HepG2 (cell line): Measurements from ENCODE around the gene SLC2A4. TPM values are rescaled to one million over a fixed set of nuclear protein-coding genes. Genes with fewer than 3 reads are reported as not detected.

Experiments used
- ATAD3A ChIP-seq: sonication (generic); formaldehyde crosslinking; IDR thresholded peaks from 2 replicates; pipeline ENCODE4 v1.4.0; 2020; ENCODE audit warnings: missing genetic modification reagents
- CBX2 ChIP-seq, 2 experiments: fragments of 200-600 bp in 1 of 2; sonication (generic); formaldehyde crosslinking in 1 of 2; IDR thresholded peaks; 2 replicates each; pipeline versions ENCODE4 v1.7.0 to v1.8.1; 2018 to 2022; ENCODE audit warnings: low read depth in 2 of 2, low read length in 1 of 2, mild to moderate bottlenecking in 1 of 2, missing genetic modification reagents in 1 of 2
- CREM ChIP-seq, 2 experiments: sonication (generic) in 1 of 2; formaldehyde crosslinking in 1 of 2; IDR thresholded peaks; 2 replicates each; pipeline versions ENCODE4 v1.4.0 to v1.6.1; 2016 to 2020; ENCODE audit warnings: antibody characterized with exemption in 1 of 2, mild to moderate bottlenecking in 1 of 2, missing genetic modification reagents in 1 of 2
- ERF ChIP-seq: IDR thresholded peaks from 2 replicates; pipeline ENCODE4 v1.6.1; 2018; ENCODE audit warnings: missing biosample characterization, missing genetic modification reagents
- ETV5 ChIP-seq: IDR thresholded peaks from 2 replicates; pipeline ENCODE4 v1.6.1; 2018; ENCODE audit warnings: missing biosample characterization, missing genetic modification reagents, inconsistent platforms, borderline replicate concordance
- KDM5B ChIP-seq: sonication (generic); formaldehyde crosslinking; IDR thresholded peaks from 2 replicates; pipeline ENCODE4 v1.4.0; 2020; ENCODE audit warnings: missing genetic modification reagents, mild to moderate bottlenecking, borderline replicate concordance
- SKI ChIP-seq: fragments of 450-650 bp; IDR thresholded peaks from one replicate; pipeline ENCODE4 v1.6.1; 2018; ENCODE audit warnings: mild to moderate bottlenecking; ENCODE audit not compliant: partially characterized antibody
- ZNF644 ChIP-seq: IDR thresholded peaks from 2 replicates; pipeline ENCODE4 v1.6.1; 2016; ENCODE audit warnings: low read depth
- ZNF670 ChIP-seq: sonication (generic); formaldehyde crosslinking; IDR thresholded peaks from 2 replicates; pipeline ENCODE4 v1.8.0; 2022; ENCODE audit warnings: mild to moderate bottlenecking, missing genetic modification reagents, borderline replicate concordance
- ZNF678 ChIP-seq: sonication (generic); formaldehyde crosslinking; IDR thresholded peaks from 2 replicates; pipeline ENCODE4 v1.4.0; 2020; ENCODE audit warnings: mild to moderate bottlenecking, missing genetic modification reagents
- ZNF749 ChIP-seq: sonication (generic); formaldehyde crosslinking; IDR thresholded peaks from 2 replicates; pipeline ENCODE4 v1.8.0; 2022; ENCODE audit warnings: mild to moderate bottlenecking, missing genetic modification reagents, moderate library complexity, borderline replicate concordance
- ZSCAN20 ChIP-seq: sonication (generic); formaldehyde crosslinking; IDR thresholded peaks from 2 replicates; pipeline ENCODE4 v1.4.0; 2020; ENCODE audit warnings: missing genetic modification reagents, mild to moderate bottlenecking, borderline replicate concordance
- polyA plus RNA-seq, 8 experiments: library from polyadenylated mRNA; depleted of rRNA in 3 of 8; stranded (reverse) in 7 of 8; unstranded in 1 of 8; fragments of >200 nt; fragmentation: Illumina TruSeq in 4 of 8; extraction: Trizol in 4 of 8; gene quantifications; 2 replicates each; pipeline versions ENCODE4 v1.2.1 to v1.2.3, GENCODE V29; 2011 to 2016; ENCODE audit warnings: low read depth in 4 of 8, missing spikeins in 1 of 8, mixed read lengths in 1 of 8; ENCODE audit not compliant: insufficient read depth in 1 of 8
- total RNA-seq, 5 experiments: library from RNA; depleted of rRNA; stranded (reverse); fragments of >200 nt; fragmentation: Illumina TruSeq; extraction: Trizol; gene quantifications; 2 replicates each; pipeline ENCODE4 v1.2.3, GENCODE V29; 2016; ENCODE audit warnings: low read depth in 1 of 5
- TF ChIP-seq, protein P1 (sequence below), 2 experiments: IDR thresholded peaks; 2 replicates each; pipeline ENCODE4 v1.6.1; 2011 to 2012; ENCODE audit warnings: low read length in 2 of 2, borderline replicate concordance in 1 of 2, low read depth in 1 of 2, mild to moderate bottlenecking in 1 of 2, moderate library complexity in 1 of 2
- TF ChIP-seq, protein P2 (sequence below): sonication (generic); formaldehyde crosslinking; IDR thresholded peaks from 2 replicates; pipeline ENCODE4 v1.4.0; 2020; ENCODE audit warnings: missing genetic modification reagents, borderline replicate concordance
- TF ChIP-seq, protein P3 (sequence below): sonication (generic); formaldehyde crosslinking; IDR thresholded peaks from 2 replicates; pipeline ENCODE4 v1.8.0; 2022; ENCODE audit warnings: mild to moderate bottlenecking, missing genetic modification reagents, moderate library complexity

Gene SLC2A4
- total and polyA plus RNA-seq, 2 of the 13 experiments (the other 11 are each of a cell fraction or from before 2014, with no cell fraction given) = 4.9 to 5.8 TPM

DNA sequence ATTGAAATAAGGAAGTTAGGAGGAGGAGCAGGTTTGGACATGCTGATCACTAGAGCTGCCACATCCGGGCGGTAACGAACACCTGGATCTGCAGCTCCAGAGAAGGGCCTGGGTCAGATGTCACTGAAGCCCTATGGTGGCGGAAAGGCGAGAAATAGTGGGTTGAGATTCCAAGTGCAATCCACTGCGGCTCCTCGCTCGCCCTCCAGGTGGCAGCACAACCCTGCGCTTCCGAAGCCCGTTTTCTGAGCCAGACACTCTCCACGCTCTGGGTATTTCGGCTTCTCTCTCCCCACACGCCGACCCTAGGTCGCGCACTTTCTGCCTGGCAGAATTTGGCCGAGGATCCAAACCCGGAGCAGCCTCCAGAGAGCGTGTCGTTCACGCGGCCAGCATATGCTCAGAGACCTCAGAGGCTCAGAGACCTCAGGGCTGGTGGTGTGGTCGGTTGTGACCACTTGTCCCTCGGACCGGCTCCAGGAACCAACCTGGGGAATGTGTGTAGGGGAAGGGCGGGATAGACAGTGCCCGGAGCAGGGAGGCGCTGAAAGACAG is 922 bp upstream of the SLC2A4 start (continued):
- TF ChIP-seq CBX2 (IDR thresholded peaks at IDR 0.05; ENCODE audit: low read depth, low read length) (no peak), CBX2 (CRISPR knock-in tag; IDR thresholded peaks at IDR 0.05; ENCODE audit: low read depth) (no peak), ZSCAN20 (CRISPR knock-in tag) (no peak; the same call in 1 of the 2 replicates), ERF (CRISPR knock-in tag) (peak; percentile 72), ZNF678 (no peak), KDM5B (CRISPR knock-in tag) (peak; percentile 69; the same call in 1 of the 2 replicates), ZNF644 (CRISPR knock-in tag) (no peak), CREM (IDR thresholded peaks at IDR 0.05) (no peak), CREM (CRISPR knock-in tag; IDR thresholded peaks at IDR 0.05) (no peak), ZNF670 (CRISPR knock-in tag) (no peak), ATAD3A (no peak), SKI (peak; percentile 71), ZNF749 (peak; percentile 61; the same call in 1 of the 2 replicates), ETV5 (CRISPR knock-in tag) (peak; percentile 24; the same call in 1 of the 2 replicates)
- TF ChIP-seq, protein P1, sequence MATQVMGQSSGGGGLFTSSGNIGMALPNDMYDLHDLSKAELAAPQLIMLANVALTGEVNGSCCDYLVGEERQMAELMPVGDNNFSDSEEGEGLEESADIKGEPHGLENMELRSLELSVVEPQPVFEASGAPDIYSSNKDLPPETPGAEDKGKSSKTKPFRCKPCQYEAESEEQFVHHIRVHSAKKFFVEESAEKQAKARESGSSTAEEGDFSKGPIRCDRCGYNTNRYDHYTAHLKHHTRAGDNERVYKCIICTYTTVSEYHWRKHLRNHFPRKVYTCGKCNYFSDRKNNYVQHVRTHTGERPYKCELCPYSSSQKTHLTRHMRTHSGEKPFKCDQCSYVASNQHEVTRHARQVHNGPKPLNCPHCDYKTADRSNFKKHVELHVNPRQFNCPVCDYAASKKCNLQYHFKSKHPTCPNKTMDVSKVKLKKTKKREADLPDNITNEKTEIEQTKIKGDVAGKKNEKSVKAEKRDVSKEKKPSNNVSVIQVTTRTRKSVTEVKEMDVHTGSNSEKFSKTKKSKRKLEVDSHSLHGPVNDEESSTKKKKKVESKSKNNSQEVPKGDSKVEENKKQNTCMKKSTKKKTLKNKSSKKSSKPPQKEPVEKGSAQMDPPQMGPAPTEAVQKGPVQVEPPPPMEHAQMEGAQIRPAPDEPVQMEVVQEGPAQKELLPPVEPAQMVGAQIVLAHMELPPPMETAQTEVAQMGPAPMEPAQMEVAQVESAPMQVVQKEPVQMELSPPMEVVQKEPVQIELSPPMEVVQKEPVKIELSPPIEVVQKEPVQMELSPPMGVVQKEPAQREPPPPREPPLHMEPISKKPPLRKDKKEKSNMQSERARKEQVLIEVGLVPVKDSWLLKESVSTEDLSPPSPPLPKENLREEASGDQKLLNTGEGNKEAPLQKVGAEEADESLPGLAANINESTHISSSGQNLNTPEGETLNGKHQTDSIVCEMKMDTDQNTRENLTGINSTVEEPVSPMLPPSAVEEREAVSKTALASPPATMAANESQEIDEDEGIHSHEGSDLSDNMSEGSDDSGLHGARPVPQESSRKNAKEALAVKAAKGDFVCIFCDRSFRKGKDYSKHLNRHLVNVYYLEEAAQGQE (IDR thresholded peaks at IDR 0.05; ENCODE audit: borderline replicate concordance in 1 of 2, low read depth in 1 of 2, low read length in 2 of 2) = no peak
- TF ChIP-seq, protein P2, sequence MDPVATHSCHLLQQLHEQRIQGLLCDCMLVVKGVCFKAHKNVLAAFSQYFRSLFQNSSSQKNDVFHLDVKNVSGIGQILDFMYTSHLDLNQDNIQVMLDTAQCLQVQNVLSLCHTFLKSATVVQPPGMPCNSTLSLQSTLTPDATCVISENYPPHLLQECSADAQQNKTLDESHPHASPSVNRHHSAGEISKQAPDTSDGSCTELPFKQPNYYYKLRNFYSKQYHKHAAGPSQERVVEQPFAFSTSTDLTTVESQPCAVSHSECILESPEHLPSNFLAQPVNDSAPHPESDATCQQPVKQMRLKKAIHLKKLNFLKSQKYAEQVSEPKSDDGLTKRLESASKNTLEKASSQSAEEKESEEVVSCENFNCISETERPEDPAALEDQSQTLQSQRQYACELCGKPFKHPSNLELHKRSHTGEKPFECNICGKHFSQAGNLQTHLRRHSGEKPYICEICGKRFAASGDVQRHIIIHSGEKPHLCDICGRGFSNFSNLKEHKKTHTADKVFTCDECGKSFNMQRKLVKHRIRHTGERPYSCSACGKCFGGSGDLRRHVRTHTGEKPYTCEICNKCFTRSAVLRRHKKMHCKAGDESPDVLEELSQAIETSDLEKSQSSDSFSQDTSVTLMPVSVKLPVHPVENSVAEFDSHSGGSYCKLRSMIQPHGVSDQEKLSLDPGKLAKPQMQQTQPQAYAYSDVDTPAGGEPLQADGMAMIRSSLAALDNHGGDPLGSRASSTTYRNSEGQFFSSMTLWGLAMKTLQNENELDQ (CRISPR knock-in tag) = no peak
- TF ChIP-seq, protein P3, sequence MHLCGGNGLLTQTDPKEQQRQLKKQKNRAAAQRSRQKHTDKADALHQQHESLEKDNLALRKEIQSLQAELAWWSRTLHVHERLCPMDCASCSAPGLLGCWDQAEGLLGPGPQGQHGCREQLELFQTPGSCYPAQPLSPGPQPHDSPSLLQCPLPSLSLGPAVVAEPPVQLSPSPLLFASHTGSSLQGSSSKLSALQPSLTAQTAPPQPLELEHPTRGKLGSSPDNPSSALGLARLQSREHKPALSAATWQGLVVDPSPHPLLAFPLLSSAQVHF (CRISPR knock-in tag) = no peak
